Lung (tissue), 16 donors: ENCODE measurements around the gene CSRP2. TPM values are rescaled to one million over a fixed set of nuclear protein-coding genes. Genes with fewer than 3 reads are reported as not detected.

ENCODE experiments used
- ATAC-seq: fragments of 200-7000 bp; cut with Tn5 transposase; one replicate; pipeline ENCODE4 v1.9.1; 2020; ENCODE audit warnings: moderate number of reproducible peaks; ENCODE audit not compliant: insufficient read depth, low FRiP score
- DNase-seq, 3 donors: peaks; one replicate each; pipeline ENCODE4 v3.0.0-alpha.2; 2013 to 2017
- H3K27ac ChIP-seq, 2 donors: one replicate each; pipeline ENCODE4 v1.5.1; 2013; ENCODE audit warnings: mild to moderate bottlenecking in 2 of 2, moderate library complexity in 2 of 2, control low read depth in 1 of 2, inconsistent platforms in 1 of 2, low read depth in 1 of 2, low read length in 1 of 2
- H3K27me3 ChIP-seq, 3 donors: one replicate each; pipeline ENCODE4 v1.5.1; 2013; ENCODE audit warnings: low read length in 2 of 3; ENCODE audit not compliant: control insufficient read depth in 3 of 3, insufficient read depth in 3 of 3
- H3K36me3 ChIP-seq, 4 donors: one replicate each; pipeline ENCODE4 v1.5.1; 2013; ENCODE audit warnings: low read length in 4 of 4, mild to moderate bottlenecking in 1 of 4, moderate library complexity in 1 of 4; ENCODE audit not compliant: control insufficient read depth in 4 of 4, insufficient read depth in 4 of 4
- H3K4me1 ChIP-seq, 5 donors: one replicate each; pipeline ENCODE4 v1.5.1; 2013; ENCODE audit warnings: low read length in 5 of 5, mild to moderate bottlenecking in 2 of 5, moderate library complexity in 1 of 5; ENCODE audit not compliant: control insufficient read depth in 5 of 5, insufficient read depth in 5 of 5
- H3K4me3 ChIP-seq: one replicate; pipeline ENCODE4 v1.5.1; 2013; ENCODE audit warnings: mild to moderate bottlenecking, control low read depth, moderate library complexity
- H3K9ac ChIP-seq, 2 donors: one replicate each; pipeline ENCODE4 v1.5.1; 2013; ENCODE audit warnings: low read length in 2 of 2, control low read depth in 1 of 2; ENCODE audit not compliant: insufficient read depth in 1 of 2
- H3K9me3 ChIP-seq, 4 donors: one replicate each; pipeline ENCODE4 v1.5.1; 2013; ENCODE audit warnings: low read length in 3 of 4, mild to moderate bottlenecking in 1 of 4, moderate library complexity in 1 of 4; ENCODE audit not compliant: control insufficient read depth in 4 of 4, insufficient read depth in 3 of 4
- WGBS, 2 donors: extraction: QIAGEN DNeasy Blood & Tissue Kit; methylation state at CpG; one replicate each; pipeline ENCODE4 v1.1.7; 2013; 5-methylcytosine and 5-hydroxymethylcytosine counted together
- long read RNA-seq, 5 donors: transcript quantifications; one replicate each; lab custom pipeline, GENCODE V29; 2026
- polyA plus RNA-seq, 2 donors: library from polyadenylated mRNA; stranded (reverse); fragments of 200-250 nt; gene quantifications; one replicate each; pipeline ENCODE4 v1.2.1, GENCODE V29; 2013
- total RNA-seq, 2 donors: library from RNA; depleted of rRNA in 1 of 2; stranded (reverse); fragments of >200 nt in 1 of 2; gene quantifications; one replicate each; pipeline ENCODE4 v1.2.1, GENCODE V29; 2014 to 2021
- TF ChIP-seq, protein P1 (sequence below): IDR thresholded peaks from 2 replicates; pipeline ENCODE4 v1.5.1; 2012; ENCODE audit warnings: mild to moderate bottlenecking; ENCODE audit errors: control extremely low read depth, extremely low read depth
- donor health status: control.
- donor health status: control.
- donor health status: Bipolar disorder and iron deficiency.
- donor health status: healthy.
- donor health status: DM: yes; HTN: yes; CAD: no.

Gene CSRP2
- total RNA-seq (10 to 100 TPM; 13.5 to 16.0 TPM), polyA plus RNA-seq (10 to 100 TPM; 15.7 to 21.9 TPM)
- long read RNA-seq, donor 1, full-length matches to known transcripts, result 17 of 17 reads
- long read RNA-seq, donor 1, partial matches to known transcripts, result 0 of 17 reads
- long read RNA-seq, donor 1, other reads (novel, unspliced or antisense), result 0 of 17 reads
- long read RNA-seq, donor 2, full-length matches to known transcripts, result 12 of 12 reads
- long read RNA-seq, donor 2, partial matches to known transcripts, result 0 of 12 reads
- long read RNA-seq, donor 2, other reads (novel, unspliced or antisense), result 0 of 12 reads
- long read RNA-seq, donor 3, full-length matches to known transcripts, result 11 of 11 reads
- long read RNA-seq, donor 3, partial matches to known transcripts, result 0 of 11 reads
- long read RNA-seq, donor 3, other reads (novel, unspliced or antisense), result 0 of 11 reads
- long read RNA-seq, donor 4, transcript CSRP2-201 (6 exons, 943 nt), result major isoform, 6 of 7 reads
- long read RNA-seq, donor 4, partial matches to known transcripts, result 0 of 7 reads
- long read RNA-seq, donor 4, other reads (novel, unspliced or antisense), result 0 of 7 reads
- long read RNA-seq, donor 5, full-length matches to known transcripts, result 19 of 19 reads
- long read RNA-seq, donor 5, partial matches to known transcripts, result 0 of 19 reads
- long read RNA-seq, donor 5, other reads (novel, unspliced or antisense), result 0 of 19 reads

DNA sequence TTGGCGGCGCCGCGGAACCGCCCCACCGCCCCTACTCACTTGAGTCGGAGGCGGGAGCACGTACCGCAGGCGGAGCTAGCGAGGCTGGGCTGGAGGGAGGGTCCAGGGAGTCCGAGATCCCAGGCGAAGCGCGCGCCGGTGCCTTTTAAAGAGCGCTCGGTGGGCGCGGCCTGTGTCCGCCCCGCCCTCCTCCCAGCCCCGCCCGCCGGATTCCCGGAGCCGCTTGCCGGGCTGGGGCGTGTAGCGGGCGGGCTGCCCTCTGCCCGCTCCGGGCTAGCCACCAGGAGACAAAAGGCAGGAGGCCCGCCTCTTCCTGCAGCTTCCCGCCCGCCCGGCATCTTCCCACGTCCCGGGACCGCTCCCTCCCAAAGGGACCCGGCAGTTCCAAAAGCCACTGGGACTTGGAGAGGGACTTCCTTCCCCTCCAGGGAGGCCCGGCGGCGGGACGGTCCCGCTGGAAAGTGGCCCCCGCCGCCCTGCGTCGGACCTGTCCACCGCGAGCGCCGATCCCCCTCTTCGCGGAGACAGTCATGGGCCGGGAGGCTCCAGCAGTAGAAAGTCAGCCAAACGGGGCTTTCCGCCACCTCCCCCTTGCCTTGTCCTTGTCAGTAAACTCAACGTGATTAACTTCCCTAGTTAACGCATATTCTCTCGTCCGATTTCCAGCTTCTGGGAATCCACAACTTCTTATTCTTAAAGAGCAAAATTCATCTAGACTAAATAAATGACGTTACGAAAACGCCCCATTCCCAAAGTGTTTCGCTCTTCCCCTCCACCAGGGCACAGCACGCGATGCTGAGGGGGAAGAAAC, at the start of gene CSRP2:
Gene CSRP2 (minus strand): TSS at position 121 of the 811 bp plus-strand sequence. CDS start 12,759 bp downstream, outside the sequence.
- Histone ChIP-seq H3K36me3 (no peaks in the 10 kb centered on the region), H3K27me3 (peaks cover 0 to 4% (median 0%) of the 10 kb centered on the region in 3 donors), H3K4me1 (peaks cover 0 to 36% (median 9%) of the 10 kb centered on the region in 5 donors), H3K4me3 (peak within 1 kb of the TSS; percentile 74), H3K27ac (peak within 1 kb of the TSS; percentile 89 to 96), H3K9me3 (peaks cover 0 to 6% (median 0%) of the 10 kb centered on the region in 4 donors), H3K9ac (peak within 1 kb of the TSS in 1 of 2 donors; percentile 40)
- DNase-seq (peak; percentile 85 to 89 (median 88)), ATAC-seq (peak; percentile 97)
- 1% methylated on average over 51 to 71 of the region's 71 CpGs for WGBS, 2 donors
- TF ChIP-seq, protein P1, sequence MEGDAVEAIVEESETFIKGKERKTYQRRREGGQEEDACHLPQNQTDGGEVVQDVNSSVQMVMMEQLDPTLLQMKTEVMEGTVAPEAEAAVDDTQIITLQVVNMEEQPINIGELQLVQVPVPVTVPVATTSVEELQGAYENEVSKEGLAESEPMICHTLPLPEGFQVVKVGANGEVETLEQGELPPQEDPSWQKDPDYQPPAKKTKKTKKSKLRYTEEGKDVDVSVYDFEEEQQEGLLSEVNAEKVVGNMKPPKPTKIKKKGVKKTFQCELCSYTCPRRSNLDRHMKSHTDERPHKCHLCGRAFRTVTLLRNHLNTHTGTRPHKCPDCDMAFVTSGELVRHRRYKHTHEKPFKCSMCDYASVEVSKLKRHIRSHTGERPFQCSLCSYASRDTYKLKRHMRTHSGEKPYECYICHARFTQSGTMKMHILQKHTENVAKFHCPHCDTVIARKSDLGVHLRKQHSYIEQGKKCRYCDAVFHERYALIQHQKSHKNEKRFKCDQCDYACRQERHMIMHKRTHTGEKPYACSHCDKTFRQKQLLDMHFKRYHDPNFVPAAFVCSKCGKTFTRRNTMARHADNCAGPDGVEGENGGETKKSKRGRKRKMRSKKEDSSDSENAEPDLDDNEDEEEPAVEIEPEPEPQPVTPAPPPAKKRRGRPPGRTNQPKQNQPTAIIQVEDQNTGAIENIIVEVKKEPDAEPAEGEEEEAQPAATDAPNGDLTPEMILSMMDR, result no peak

- WGBS, 2 donors, result 67 to 76% methylated on average over 2 of the region's 2 CpGs
- peak in 1 of 3 donors; percentile 12 for DNase-seq
Observed at GRCh38 chr12:76927170-76927784, 48.5 kb upstream of the CSRP2 start.

DNA sequence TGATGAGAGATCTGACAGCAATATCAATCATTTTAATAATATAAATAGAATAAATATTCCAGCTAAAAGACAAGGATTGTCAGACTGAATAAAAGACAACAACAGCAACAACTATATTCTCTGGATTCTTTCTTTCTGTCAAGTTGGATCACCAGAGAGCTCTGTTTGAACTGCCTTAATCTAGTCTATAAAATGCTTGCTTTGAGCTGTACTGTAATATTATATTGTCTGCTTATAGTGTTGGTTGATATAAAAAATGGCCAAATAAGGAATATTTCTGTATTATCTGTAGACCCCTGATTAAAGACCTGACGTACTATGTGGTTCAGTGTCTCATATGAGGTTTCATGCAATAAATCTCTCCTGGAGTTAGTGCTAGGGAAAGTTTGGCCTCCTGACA, 46.3 kb upstream of the CSRP2 start:
- ATAC-seq, result no peak
- Histone ChIP-seq H3K27me3 (peaks cover 0 to 2% (median 0%) of the 10 kb centered on the region in 3 donors), H3K27ac (no peak overlapping the region), H3K9ac (no peak overlapping the region), H3K36me3 (no peaks in the 10 kb centered on the region), H3K4me3 (no peak overlapping the region), H3K4me1 (peaks cover 0 to 3% (median 0%) of the 10 kb centered on the region in 5 donors), H3K9me3 (no peaks in the 10 kb centered on the region)
- no peak for DNase-seq
- 78 to 83% methylated on average over 1 of the region's 1 CpG for WGBS, 2 donors
- TF ChIP-seq, protein P1, result no peak

More at GRCh38 chr12:76927170-76927784, 48.5 kb upstream of the CSRP2 start:
- Histone ChIP-seq H3K36me3 (no peaks in the 10 kb centered on the region), H3K27ac (no peak overlapping the region), H3K9ac (no peak overlapping the region), H3K27me3 (no peaks in the 10 kb centered on the region), H3K4me1 (no peaks in the 10 kb centered on the region), H3K4me3 (no peak overlapping the region), H3K9me3 (no peaks in the 10 kb centered on the region)
- no peak for ATAC-seq
- TF ChIP-seq, protein P1, result no peak
